ENCODE measurements around the gene EVI5. TPM values are rescaled to one million over a fixed set of nuclear protein-coding genes. Genes with fewer than 3 reads are reported as not detected.

EVI5 gene
- polyA plus RNA-seq, 3 donors, result 7.6 to 19.4 (median 14.3) TPM

GRCh38 chr1:92792340-92792782 is 7.5 kb upstream of the EVI5 start:
- intact Hi-C loops (cut with micrococcal nuclease), result no loop called here
- Mint-ChIP-seq H3K9me3 (peaks cover 0 to 1% (median 0%) of the 10 kb centered on the region in 7 donors), H3K27ac (no peak overlapping the region), H3K27me3 (ENCODE audit: low read depth in 3 of 3) (peaks cover 5 to 18% (median 9%) of the 10 kb centered on the region in 3 donors), H3K4me1 (peaks cover 15% of the 10 kb centered on the region), H3K36me3 (no peaks in the 10 kb centered on the region), H3K4me3 (no peak overlapping the region)
- Histone ChIP-seq H3K36me3 (replicated peaks in 1 of 2; ENCODE audit: control insufficient read depth in 1 of 2, insufficient read depth in 2 of 2, low read length in 2 of 2) (no peaks in the 10 kb centered on the region), H4K20me1 (ENCODE audit: insufficient read depth, low read length) (no peaks in the 10 kb centered on the region), H3K4me2 (replicated peaks; ENCODE audit: extremely low read depth, low read length, poor library complexity, severe bottlenecking) (no peak overlapping the region), H2AFZ (ENCODE audit: insufficient read depth, low read depth, low read length, poor library complexity, severe bottlenecking) (no peak overlapping the region), H3K27me3 (ENCODE audit: control insufficient read depth in 2 of 2, insufficient read depth in 2 of 2, low read length in 2 of 2) (peaks cover 2 to 8% of the 10 kb centered on the region in 2 donors), H3K27ac (ENCODE audit: low read depth in 1 of 2, low read length in 2 of 2) (no peak overlapping the region), H3K79me2 (ENCODE audit: insufficient read depth, low read length) (no peaks in the 10 kb centered on the region), H3K9ac (ENCODE audit: insufficient read depth, low read length, poor library complexity, severe bottlenecking) (no peak overlapping the region), H3K4me1 (ENCODE audit: control insufficient read depth in 1 of 2, insufficient read depth in 2 of 2, low read length in 2 of 2) (peaks cover 5% of the 10 kb centered on the region in 2 donors), H3K4me3 (replicated peaks in 1 of 3; ENCODE audit: low read depth in 2 of 3, low read length in 3 of 3) (no peak overlapping the region), H3K9me3 (replicated peaks in 1 of 2; ENCODE audit: control insufficient read depth in 1 of 2, insufficient read depth in 1 of 2, low read length in 2 of 2) (no peaks in the 10 kb centered on the region)
- no CpG with 5 or more reads among the region's 3 CpGs for WGBS (ENCODE audit: insufficient coverage)
- no peak for DNase-seq
- TF ChIP-seq CTCF (IDR thresholded peaks at IDR 0.05), result no peak

- TF ChIP-seq CTCF (IDR thresholded peaks at IDR 0.05), result no peak
- peaks cover 18% of the 10 kb centered on the region for H3K4me1 Mint-ChIP-seq
- H3K27me3 Mint-ChIP-seq (ENCODE audit: low read depth in 3 of 3), result peaks cover 2 to 18% (median 9%) of the 10 kb centered on the region in 3 donors
- Histone ChIP-seq H2AFZ (ENCODE audit: insufficient read depth, low read depth, low read length, poor library complexity, severe bottlenecking) (no peak overlapping the region), H3K4me3 (replicated peaks in 1 of 3; ENCODE audit: low read depth in 2 of 3, low read length in 3 of 3) (no peak overlapping the region), H3K9ac (ENCODE audit: insufficient read depth, low read length, poor library complexity, severe bottlenecking) (no peak overlapping the region), H4K20me1 (ENCODE audit: insufficient read depth, low read length) (no peaks in the 10 kb centered on the region), H3K36me3 (replicated peaks in 1 of 2; ENCODE audit: control insufficient read depth in 1 of 2, insufficient read depth in 2 of 2, low read length in 2 of 2) (no peaks in the 10 kb centered on the region), H3K4me2 (replicated peaks; ENCODE audit: extremely low read depth, low read length, poor library complexity, severe bottlenecking) (no peak overlapping the region), H3K27me3 (ENCODE audit: control insufficient read depth in 2 of 2, insufficient read depth in 2 of 2, low read length in 2 of 2) (peaks cover 2 to 8% of the 10 kb centered on the region in 2 donors), H3K27ac (ENCODE audit: low read depth in 1 of 2, low read length in 2 of 2) (no peak overlapping the region), H3K4me1 (ENCODE audit: control insufficient read depth in 1 of 2, insufficient read depth in 2 of 2, low read length in 2 of 2) (peaks cover 9 to 12% of the 10 kb centered on the region in 2 donors), H3K9me3 (replicated peaks in 1 of 2; ENCODE audit: control insufficient read depth in 1 of 2, insufficient read depth in 1 of 2, low read length in 2 of 2) (no peaks in the 10 kb centered on the region), H3K79me2 (ENCODE audit: insufficient read depth, low read length) (no peaks in the 10 kb centered on the region)
- no peaks in the 10 kb centered on the region for H3K36me3 Mint-ChIP-seq
- no peak for DNase-seq
- no CpG with 5 or more reads among the region's 7 CpGs for WGBS (ENCODE audit: insufficient coverage)
- H3K27ac Mint-ChIP-seq, result no peak overlapping the region
- intact Hi-C loops (cut with micrococcal nuclease), result no loop called here
- H3K4me3 Mint-ChIP-seq, result no peak overlapping the region
- peaks cover 0 to 1% (median 0%) of the 10 kb centered on the region in 7 donors for H3K9me3 Mint-ChIP-seq
These were observed 6.7 kb upstream of the EVI5 start for GRCh38 chr1:92791487-92792066.
